ENCODE measurements around the gene ITSN2.
"Not testable (repeated sequence)": the region's sequence is repeated elsewhere in the genome, so short reads cannot be mapped to it uniquely, and the experiment has no call there.

DNA sequence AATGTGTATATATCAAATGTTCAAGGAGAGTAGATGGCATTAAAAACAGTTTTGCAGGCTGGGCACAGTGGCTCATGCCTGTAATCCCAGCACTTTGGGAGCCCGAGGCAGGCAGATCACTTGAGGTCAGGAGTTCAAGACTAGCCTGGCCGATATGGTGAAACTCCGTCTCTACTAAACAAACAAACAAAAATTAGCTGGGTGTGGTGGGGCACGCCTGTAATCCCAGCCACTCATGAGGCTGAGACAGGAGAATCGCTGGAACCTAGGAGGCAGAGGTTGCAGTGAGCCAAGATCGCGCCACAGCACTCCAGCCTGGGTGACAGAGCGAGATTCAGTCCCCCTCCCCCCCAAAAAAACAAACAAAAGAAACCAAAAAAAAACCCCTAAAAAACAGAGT, 48.4 kb upstream of the ITSN2 start:
- TF ChIP-seq, protein P1, sequence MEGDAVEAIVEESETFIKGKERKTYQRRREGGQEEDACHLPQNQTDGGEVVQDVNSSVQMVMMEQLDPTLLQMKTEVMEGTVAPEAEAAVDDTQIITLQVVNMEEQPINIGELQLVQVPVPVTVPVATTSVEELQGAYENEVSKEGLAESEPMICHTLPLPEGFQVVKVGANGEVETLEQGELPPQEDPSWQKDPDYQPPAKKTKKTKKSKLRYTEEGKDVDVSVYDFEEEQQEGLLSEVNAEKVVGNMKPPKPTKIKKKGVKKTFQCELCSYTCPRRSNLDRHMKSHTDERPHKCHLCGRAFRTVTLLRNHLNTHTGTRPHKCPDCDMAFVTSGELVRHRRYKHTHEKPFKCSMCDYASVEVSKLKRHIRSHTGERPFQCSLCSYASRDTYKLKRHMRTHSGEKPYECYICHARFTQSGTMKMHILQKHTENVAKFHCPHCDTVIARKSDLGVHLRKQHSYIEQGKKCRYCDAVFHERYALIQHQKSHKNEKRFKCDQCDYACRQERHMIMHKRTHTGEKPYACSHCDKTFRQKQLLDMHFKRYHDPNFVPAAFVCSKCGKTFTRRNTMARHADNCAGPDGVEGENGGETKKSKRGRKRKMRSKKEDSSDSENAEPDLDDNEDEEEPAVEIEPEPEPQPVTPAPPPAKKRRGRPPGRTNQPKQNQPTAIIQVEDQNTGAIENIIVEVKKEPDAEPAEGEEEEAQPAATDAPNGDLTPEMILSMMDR (IDR thresholded peaks at IDR 0.05) = not testable (repeated sequence)
- not testable (repeated sequence) for TF ChIP-seq POLR2A (IDR thresholded peaks at IDR 0.05)
